OCI-M1 (cell line): ENCODE data around the gene COL6A2.
"Not testable (repeated sequence)": the region's sequence is repeated elsewhere in the genome, so short reads cannot be mapped to it uniquely, and the experiment has no call there.

ENCODE experiments used
- DNase-seq: peaks from one replicate; lab custom pipeline; 2025; lab: John Stamatoyannopoulos, UW

COL6A2 gene

GRCh38 chr21:46079352-46080170 lies 18.4 kb upstream of the COL6A2 start:
- DNase-seq, result no peak

GRCh38 chr21:46080171-46081021 lies 17.5 kb upstream of the COL6A2 start:
- DNase-seq, result no peak

- no peak for DNase-seq
These were observed 16.7 kb upstream of the COL6A2 start for GRCh38 chr21:46081022-46081861.

- no peak for DNase-seq
These were observed 15.8 kb upstream of the COL6A2 start for GRCh38 chr21:46081862-46082712.

- DNase-seq, result no peak
These were observed 15.3 kb upstream of the COL6A2 start for GRCh38 chr21:46082713-46082962.

GRCh38 chr21:46082963-46083790 lies 14.7 kb upstream of the COL6A2 start:
- DNase-seq, result no peak

- no peak for DNase-seq
These were observed 13.9 kb upstream of the COL6A2 start for GRCh38 chr21:46083791-46084561.

GRCh38 chr21:46084709-46085108 lies 13.2 kb upstream of the COL6A2 start:
- DNase-seq, result no peak

- not testable (repeated sequence) for DNase-seq
These were observed 12.7 kb upstream of the COL6A2 start for GRCh38 chr21:46085259-46085658.

GRCh38 chr21:46087641-46088040 lies 10.3 kb upstream of the COL6A2 start:
- DNase-seq, result no peak

- no peak for DNase-seq
These were observed 9.7 kb upstream of the COL6A2 start for GRCh38 chr21:46088189-46088588.

GRCh38 chr21:46089285-46089684 lies 8.6 kb upstream of the COL6A2 start:
- DNase-seq, result no peak

GRCh38 chr21:46091118-46091517 lies 6.8 kb upstream of the COL6A2 start:
- DNase-seq, result no peak

GRCh38 chr21:46091631-46092025 lies 6.3 kb upstream of the COL6A2 start:
- DNase-seq, result no peak

GRCh38 chr21:46092026-46092764 lies 5.7 kb upstream of the COL6A2 start:
- DNase-seq, result no peak

- no peak for DNase-seq
These were observed 4.9 kb upstream of the COL6A2 start for GRCh38 chr21:46092811-46093667.

GRCh38 chr21:46093668-46094400 lies 4.1 kb upstream of the COL6A2 start:
- no peak for DNase-seq
